Activated CD8-positive, alpha-beta T cell treated with anti-CD3 and anti-CD28 coated beads for 36 hours (primary cell): ENCODE data around the gene MEF2C. TPM values are rescaled to one million over a fixed set of nuclear protein-coding genes. Genes with fewer than 3 reads are reported as not detected.

Experiments
- ATAC-seq: fragments of 200-7000 bp; cut with Tn5 transposase; one replicate; pipeline ENCODE4 v1.10.0; 2021; ENCODE audit warnings: mild to moderate bottlenecking, moderate library complexity
- CTCF ChIA-PET: fragments of 350-600 bp; sonication (Branson Sonifier 250); formaldehyde crosslinking; loops from one replicate; lab custom pipeline; 2021; ENCODE audit warnings: antibody characterized with exemption; lab: Charles Lee
- POLR2A ChIA-PET: fragments of 350-600 bp; sonication (Branson Sonifier 250); formaldehyde crosslinking; loops from one replicate; lab custom pipeline; 2021; ENCODE audit warnings: antibody characterized with exemption; lab: Charles Lee
- DNase-seq: peaks from one replicate; pipeline ENCODE4 v3.0.0-alpha.2; 2020
- H3K27ac Mint-ChIP-seq: one replicate; pipeline ENCODE4 v1.8.0; 2021; ENCODE audit warnings: mild to moderate bottlenecking, mixed read lengths
- H3K27me3 Mint-ChIP-seq: one replicate; pipeline ENCODE4 v1.8.0; 2021; ENCODE audit warnings: mixed read lengths
- H3K36me3 Mint-ChIP-seq: one replicate; pipeline ENCODE4 v1.8.0; 2021; ENCODE audit warnings: low read depth, mixed read lengths
- H3K4me1 Mint-ChIP-seq: one replicate; pipeline ENCODE4 v1.8.0; 2021; ENCODE audit warnings: low read depth, mixed read lengths
- H3K4me3 Mint-ChIP-seq: one replicate; pipeline ENCODE4 v1.8.0; 2021; ENCODE audit warnings: mild to moderate bottlenecking, moderate library complexity, mixed read lengths
- H3K9me3 Mint-ChIP-seq: one replicate; pipeline ENCODE4 v1.8.0; 2021; ENCODE audit warnings: mixed read lengths
- CTCF ChIP-seq: fragments of 200-600 bp; IDR thresholded peaks from one replicate; pipeline ENCODE4 v1.8.0; 2022; ENCODE audit warnings: antibody characterized with exemption, mild to moderate bottlenecking
- intact Hi-C: fragments of 100-400 bp; cut with micrococcal nuclease; formaldehyde crosslinking; loops from one replicate; pipeline ENCODE4 v1.10.0; 2022
- total RNA-seq, 2 experiments: library from RNA; stranded (reverse); gene quantifications; one replicate each; pipeline ENCODE4 v1.2.3, GENCODE V29; 2021

Gene MEF2C
- total RNA-seq, 2 experiments from 2014 or later, result 0.27 to 1.3 TPM

- intact Hi-C loops, result no loop called here
- no peak overlapping the region for H3K4me3 Mint-ChIP-seq
- DNase-seq (no peak), ATAC-seq (no peak)
- POLR2A ChIA-PET, result no interaction called here
- peaks cover 7% of the 10 kb centered on the region for H3K27me3 Mint-ChIP-seq
- H3K4me1 Mint-ChIP-seq, result no peaks in the 10 kb centered on the region
- no peak overlapping the region for H3K27ac Mint-ChIP-seq
- CTCF ChIA-PET, result no interaction called here
- no peak for TF ChIP-seq CTCF
- no peaks in the 10 kb centered on the region for H3K9me3 Mint-ChIP-seq
- H3K36me3 Mint-ChIP-seq, result no peaks in the 10 kb centered on the region
These were observed 67.8 kb downstream of the MEF2C start for GRCh38 chr5:88815050-88815789.

- ChIA-PET POLR2A (no interaction called here), CTCF (no interaction called here)
- H3K4me3 Mint-ChIP-seq, result no peak overlapping the region
- peaks cover 7% of the 10 kb centered on the region for H3K27me3 Mint-ChIP-seq
- no peak for ATAC-seq
- H3K36me3 Mint-ChIP-seq, result no peaks in the 10 kb centered on the region
- DNase-seq, result no peak
- intact Hi-C loops, result no loop called here
- H3K9me3 Mint-ChIP-seq, result no peaks in the 10 kb centered on the region
- no peaks in the 10 kb centered on the region for H3K4me1 Mint-ChIP-seq
- TF ChIP-seq CTCF, result no peak
- no peak overlapping the region for H3K27ac Mint-ChIP-seq
These were observed 69.0 kb downstream of the MEF2C start for GRCh38 chr5:88813805-88814575.

- Mint-ChIP-seq H3K27me3 (peaks cover 5% of the 10 kb centered on the region), H3K4me1 (no peaks in the 10 kb centered on the region), H3K4me3 (no peak overlapping the region), H3K36me3 (no peaks in the 10 kb centered on the region), H3K9me3 (no peaks in the 10 kb centered on the region), H3K27ac (no peak overlapping the region)
- TF ChIP-seq CTCF, result no peak
- ChIA-PET CTCF (no interaction called here), POLR2A (no interaction called here)
- no peak for DNase-seq
- intact Hi-C loops, result no loop called here
- no peak for ATAC-seq
These were observed 69.7 kb downstream of the MEF2C start for GRCh38 chr5:88813244-88813643.

- Mint-ChIP-seq H3K9me3 (no peaks in the 10 kb centered on the region), H3K4me3 (no peak overlapping the region), H3K27ac (no peak overlapping the region), H3K4me1 (peaks cover 2% of the 10 kb centered on the region), H3K36me3 (no peaks in the 10 kb centered on the region), H3K27me3 (peaks cover 10% of the 10 kb centered on the region)
- ChIA-PET CTCF (interaction anchor here (1.0 to 1.1 kb wide), 2 partner anchors 11 to 13 kb away, joined by 3 read pairs; no protein-coding TSS in a partner anchor), POLR2A (no interaction called here)
- no peak for TF ChIP-seq CTCF
- DNase-seq (no peak), ATAC-seq (no peak)
- intact Hi-C loops, result no loop called here
These were observed 74.8 kb downstream of the MEF2C start for GRCh38 chr5:88808153-88808552.

- no peak for TF ChIP-seq CTCF
- H3K4me3 Mint-ChIP-seq, result no peak overlapping the region
- DNase-seq (no peak), ATAC-seq (no peak)
- no peaks in the 10 kb centered on the region for H3K36me3 Mint-ChIP-seq
- POLR2A ChIA-PET, result no interaction called here
- H3K27me3 Mint-ChIP-seq, result peaks cover 10% of the 10 kb centered on the region
- H3K4me1 Mint-ChIP-seq, result peaks cover 2% of the 10 kb centered on the region
- no peak overlapping the region for H3K27ac Mint-ChIP-seq
- intact Hi-C loops, result no loop called here
- CTCF ChIA-PET, result interaction anchor here (1.0 to 1.1 kb wide), 2 partner anchors 12 kb away, joined by 3 read pairs; no protein-coding TSS in a partner anchor
- no peaks in the 10 kb centered on the region for H3K9me3 Mint-ChIP-seq
These were observed 75.7 kb downstream of the MEF2C start for GRCh38 chr5:88807327-88807726.
